NT2/D1 (cell line): ENCODE results near the gene B3GALT6.
A peak's percentile ranks its signal among the peaks of the same experiment; 100 is the strongest.

ENCODE experiments used
- DNase-seq: peaks from one replicate; pipeline ENCODE4 v3.0.0-alpha.2; 2011; ENCODE audit warnings: low read depth, low spot score
- H3K27me3 ChIP-seq: 2 replicates; pipeline ENCODE4 v1.6.0; 2011; ENCODE audit warnings: mild to moderate bottlenecking; ENCODE audit not compliant: insufficient read length, insufficient read depth
- H3K36me3 ChIP-seq: 2 replicates; pipeline ENCODE4 v1.6.1; 2011; ENCODE audit warnings: mild to moderate bottlenecking, low read length, mixed read lengths; ENCODE audit not compliant: insufficient read depth, insufficient read length
- H3K4me1 ChIP-seq: 2 replicates; pipeline ENCODE4 v1.5.1; 2011; ENCODE audit not compliant: insufficient read depth, insufficient read length
- H3K4me3 ChIP-seq: 2 replicates; pipeline ENCODE4 v1.5.1; 2011; ENCODE audit warnings: low read depth; ENCODE audit not compliant: insufficient read length
- H3K9ac ChIP-seq: 2 replicates; pipeline ENCODE4 v1.6.0; 2011; ENCODE audit warnings: low read depth; ENCODE audit not compliant: insufficient read length
- H3K9me3 ChIP-seq: 2 replicates; pipeline ENCODE4 v1.5.1; 2011; ENCODE audit warnings: mild to moderate bottlenecking, low read length; ENCODE audit not compliant: insufficient read depth
- SUZ12 ChIP-seq: IDR thresholded peaks from 2 replicates; pipeline ENCODE4 v1.6.1; 2011; ENCODE audit not compliant: insufficient read length, insufficient read depth; ENCODE audit errors: extremely low read depth
- YY1 ChIP-seq: IDR thresholded peaks from 2 replicates; pipeline ENCODE4 v1.6.1; 2011; ENCODE audit not compliant: insufficient read length, insufficient read depth
- ZNF274 ChIP-seq: IDR thresholded peaks from 2 replicates; pipeline ENCODE4 v1.6.1; 2011; ENCODE audit warnings: mild to moderate bottlenecking, low read depth, low read length

The B3GALT6 gene

DNA sequence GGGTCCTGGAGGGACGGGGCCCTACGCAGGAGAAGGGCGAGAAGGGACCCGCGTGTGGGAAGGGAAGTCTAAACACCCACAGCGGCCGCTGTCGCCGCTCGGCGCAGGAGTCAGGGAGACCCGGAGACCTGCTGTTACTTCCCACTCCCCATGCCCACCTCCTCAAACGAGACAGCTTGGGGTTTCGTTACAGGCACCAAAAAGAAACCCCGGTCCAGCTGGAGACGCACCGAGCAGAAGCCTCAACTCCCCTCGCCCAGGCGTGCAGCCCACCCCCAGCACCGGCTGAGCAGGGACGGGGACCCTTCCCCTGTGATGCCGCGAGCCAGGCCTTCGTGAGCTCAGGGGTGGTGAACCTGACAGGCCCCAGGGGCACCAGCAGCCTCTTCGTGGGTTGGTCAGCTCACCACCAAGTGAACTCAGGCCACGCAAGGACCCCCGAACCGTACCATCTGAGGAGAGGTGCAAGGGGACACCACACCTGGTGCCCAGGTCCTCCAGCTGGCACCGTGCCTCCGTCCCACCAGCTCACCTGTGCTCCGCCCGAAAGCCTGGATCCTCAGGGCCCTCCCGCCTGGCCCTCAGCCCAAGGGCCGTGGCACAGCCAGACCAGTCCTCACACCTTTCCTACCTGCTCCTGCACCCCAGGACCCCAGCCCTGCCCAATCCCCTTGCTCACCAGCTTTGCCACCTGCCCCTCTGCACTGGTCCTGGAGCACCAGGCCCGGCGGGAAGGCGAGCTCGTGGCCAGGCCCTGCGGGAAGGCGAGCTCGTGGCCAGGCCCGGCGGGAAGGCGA is 5.3 kb upstream of the B3GALT6 start:
- DNase-seq: no peak
- no peaks in the 10 kb centered on the region for H3K27me3 ChIP-seq
- H3K36me3 ChIP-seq: peaks cover 73% of the 10 kb centered on the region
- no peaks in the 10 kb centered on the region for H3K4me1 ChIP-seq
- no peak overlapping the region for H3K9ac ChIP-seq
- TF ChIP-seq YY1: no peak
- TF ChIP-seq ZNF274: no peak
- no peaks in the 10 kb centered on the region for H3K9me3 ChIP-seq
- H3K4me3 ChIP-seq: no peak overlapping the region

DNA sequence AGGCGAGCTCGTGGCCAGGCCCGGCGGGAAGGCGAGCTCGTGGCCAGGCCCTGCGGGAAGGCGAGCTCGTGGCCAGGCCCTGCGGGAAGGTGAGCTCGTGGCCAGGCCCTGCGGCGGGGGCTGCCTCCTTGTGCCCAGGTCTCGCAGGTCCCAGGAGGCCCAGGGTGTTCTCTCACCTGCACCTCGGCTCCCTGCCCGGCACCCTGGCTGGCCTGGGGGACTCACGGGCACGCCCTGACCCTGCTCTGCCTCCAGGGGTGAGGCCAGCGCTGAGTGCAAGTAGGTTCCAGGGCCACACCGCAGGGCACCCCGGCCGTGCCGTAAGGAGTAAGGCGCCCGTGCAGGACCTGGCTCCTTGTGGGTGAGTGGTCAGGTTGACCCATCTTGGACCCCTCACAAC is 4.7 kb upstream of the B3GALT6 start:
- H3K4me3 ChIP-seq: no peak overlapping the region
- no peak for TF ChIP-seq YY1
- TF ChIP-seq ZNF274: no peak
- no peak for TF ChIP-seq SUZ12
- H3K4me1 ChIP-seq: no peaks in the 10 kb centered on the region
- DNase-seq: no peak
- H3K9me3 ChIP-seq: no peaks in the 10 kb centered on the region
- peaks cover 68% of the 10 kb centered on the region for H3K36me3 ChIP-seq
- no peaks in the 10 kb centered on the region for H3K27me3 ChIP-seq
- no peak overlapping the region for H3K9ac ChIP-seq

GRCh38 chr1:1228187-1228586 is 3.9 kb upstream of the B3GALT6 start:
- Histone ChIP-seq H3K4me1 (peaks cover 2% of the 10 kb centered on the region), H3K36me3 (peaks cover 65% of the 10 kb centered on the region), H3K9me3 (peaks cover 8% of the 10 kb centered on the region; the same call in 1 of the 2 replicates), H3K27me3 (no peaks in the 10 kb centered on the region), H3K4me3 (no peak overlapping the region), H3K9ac (no peak overlapping the region)
- DNase-seq: no peak
- TF ChIP-seq ZNF274 (no peak), YY1 (no peak), SUZ12 (no peak)

DNA sequence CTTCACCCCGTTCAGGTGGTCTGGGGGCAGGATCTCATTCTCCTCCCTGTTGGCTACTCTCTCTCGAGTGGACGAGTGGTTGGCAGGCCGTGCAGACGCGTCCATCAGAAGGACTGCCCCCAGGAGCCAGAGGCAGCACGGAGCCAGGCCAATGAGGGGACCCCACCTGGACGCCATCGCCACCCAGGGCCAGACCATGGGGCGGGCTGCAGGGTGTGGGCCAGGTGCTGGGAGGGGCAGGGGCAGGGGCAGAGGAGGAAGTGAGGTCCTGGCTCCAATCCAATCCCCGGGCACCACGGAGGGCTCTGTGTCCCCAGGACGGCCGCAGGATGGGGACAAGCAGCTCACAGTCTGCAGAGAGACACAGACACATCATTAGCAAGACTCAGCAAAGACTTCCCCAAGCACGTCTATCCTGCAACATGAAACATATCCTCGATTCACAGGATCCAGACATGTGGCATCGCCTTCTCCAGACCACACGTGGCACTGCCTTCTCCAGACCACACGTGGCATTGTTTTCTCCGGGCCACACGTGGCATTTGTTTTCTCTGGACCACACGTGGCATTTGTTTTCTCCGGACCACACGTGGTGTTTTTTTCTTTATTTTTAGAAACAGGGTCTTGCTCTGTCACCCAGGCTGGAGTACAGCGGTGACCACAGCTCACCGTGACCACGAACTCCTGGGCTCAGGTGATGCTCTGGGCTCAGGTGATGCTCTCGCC is 3.3 kb upstream of the B3GALT6 start:
- Histone ChIP-seq H3K4me1 (peaks cover 3% of the 10 kb centered on the region), H3K4me3 (no peak overlapping the region), H3K9me3 (peaks cover 8% of the 10 kb centered on the region; the same call in 1 of the 2 replicates), H3K27me3 (no peaks in the 10 kb centered on the region), H3K9ac (no peak overlapping the region), H3K36me3 (peaks cover 66% of the 10 kb centered on the region)
- TF ChIP-seq ZNF274: no peak
- no peak for TF ChIP-seq YY1
- no peak for TF ChIP-seq SUZ12
- no peak for DNase-seq

DNA sequence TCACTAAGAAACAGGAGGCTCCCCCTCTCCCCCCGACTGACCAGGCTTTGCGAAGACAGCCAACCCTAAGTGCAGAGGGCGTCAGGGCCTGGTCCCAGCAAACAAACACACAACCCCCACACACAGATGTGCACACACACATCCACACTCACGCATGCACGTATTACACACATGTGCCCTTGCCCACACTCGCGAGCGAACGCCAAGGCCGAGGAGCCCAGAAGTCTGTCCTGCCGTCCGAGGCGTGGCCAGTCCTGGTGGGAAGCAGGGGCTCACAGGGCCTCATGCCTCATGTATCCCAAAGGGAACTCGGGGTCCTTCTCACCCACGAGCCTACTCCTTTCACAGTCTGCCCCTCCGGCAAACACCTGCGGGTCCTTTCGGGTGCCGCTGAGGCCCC is 2.3 kb upstream of the B3GALT6 start:
- H3K9me3 ChIP-seq: peaks cover 8% of the 10 kb centered on the region; the same call in 1 of the 2 replicates
- no peak overlapping the region for H3K9ac ChIP-seq
- H3K27me3 ChIP-seq: no peaks in the 10 kb centered on the region
- peaks cover 3% of the 10 kb centered on the region for H3K4me1 ChIP-seq
- H3K4me3 ChIP-seq: no peak overlapping the region
- peaks cover 73% of the 10 kb centered on the region for H3K36me3 ChIP-seq
- TF ChIP-seq SUZ12 (no peak), ZNF274 (no peak), YY1 (no peak)
- DNase-seq: no peak

DNA sequence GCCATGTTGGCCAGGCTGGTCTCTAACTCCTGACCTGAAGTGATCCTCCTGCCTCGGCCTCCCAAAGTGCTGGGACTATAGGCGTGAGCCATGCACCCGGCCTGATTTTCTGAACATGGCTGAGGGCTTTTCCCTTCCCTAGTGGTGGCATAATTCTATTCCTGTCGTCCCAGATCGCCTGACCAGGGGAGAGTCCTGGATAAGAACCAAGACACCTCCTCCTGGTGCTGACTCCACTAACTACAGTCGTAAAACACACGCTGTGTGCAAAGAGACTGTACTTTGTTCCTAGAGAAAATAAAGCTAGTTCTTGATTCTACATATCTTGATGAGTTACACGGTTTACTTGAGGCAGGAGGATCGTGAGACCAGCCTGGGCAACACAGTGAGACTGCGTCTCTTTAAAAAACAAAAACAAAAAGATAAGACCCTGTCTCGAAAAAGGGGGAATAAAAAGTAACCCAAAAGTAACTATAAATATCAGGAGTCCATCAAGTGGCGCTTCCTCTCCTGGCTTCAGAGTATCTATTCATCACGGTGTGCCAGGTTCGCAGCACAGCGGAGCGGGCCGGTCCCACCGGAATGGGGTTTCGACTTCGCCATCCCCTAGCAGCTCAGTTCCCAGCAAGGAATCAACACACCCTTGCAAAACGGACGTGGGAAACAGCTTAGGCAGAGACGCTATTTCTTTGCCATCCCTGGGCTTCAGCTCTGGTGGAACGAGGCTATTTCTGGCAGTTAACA is 1.2 kb upstream of the B3GALT6 start:
- H3K27me3 ChIP-seq: no peaks in the 10 kb centered on the region
- H3K4me3 ChIP-seq: peak overlapping the region; percentile 94
- DNase-seq: no peak
- TF ChIP-seq ZNF274 (no peak), YY1 (no peak), SUZ12 (no peak)
- H3K9ac ChIP-seq: peak overlapping the region; percentile 99
- H3K9me3 ChIP-seq: peaks cover 8% of the 10 kb centered on the region; the same call in 1 of the 2 replicates
- H3K4me1 ChIP-seq: peaks cover 3% of the 10 kb centered on the region
- H3K36me3 ChIP-seq: peaks cover 73% of the 10 kb centered on the region
